ENCODE results near the gene GHRH.

DNA sequence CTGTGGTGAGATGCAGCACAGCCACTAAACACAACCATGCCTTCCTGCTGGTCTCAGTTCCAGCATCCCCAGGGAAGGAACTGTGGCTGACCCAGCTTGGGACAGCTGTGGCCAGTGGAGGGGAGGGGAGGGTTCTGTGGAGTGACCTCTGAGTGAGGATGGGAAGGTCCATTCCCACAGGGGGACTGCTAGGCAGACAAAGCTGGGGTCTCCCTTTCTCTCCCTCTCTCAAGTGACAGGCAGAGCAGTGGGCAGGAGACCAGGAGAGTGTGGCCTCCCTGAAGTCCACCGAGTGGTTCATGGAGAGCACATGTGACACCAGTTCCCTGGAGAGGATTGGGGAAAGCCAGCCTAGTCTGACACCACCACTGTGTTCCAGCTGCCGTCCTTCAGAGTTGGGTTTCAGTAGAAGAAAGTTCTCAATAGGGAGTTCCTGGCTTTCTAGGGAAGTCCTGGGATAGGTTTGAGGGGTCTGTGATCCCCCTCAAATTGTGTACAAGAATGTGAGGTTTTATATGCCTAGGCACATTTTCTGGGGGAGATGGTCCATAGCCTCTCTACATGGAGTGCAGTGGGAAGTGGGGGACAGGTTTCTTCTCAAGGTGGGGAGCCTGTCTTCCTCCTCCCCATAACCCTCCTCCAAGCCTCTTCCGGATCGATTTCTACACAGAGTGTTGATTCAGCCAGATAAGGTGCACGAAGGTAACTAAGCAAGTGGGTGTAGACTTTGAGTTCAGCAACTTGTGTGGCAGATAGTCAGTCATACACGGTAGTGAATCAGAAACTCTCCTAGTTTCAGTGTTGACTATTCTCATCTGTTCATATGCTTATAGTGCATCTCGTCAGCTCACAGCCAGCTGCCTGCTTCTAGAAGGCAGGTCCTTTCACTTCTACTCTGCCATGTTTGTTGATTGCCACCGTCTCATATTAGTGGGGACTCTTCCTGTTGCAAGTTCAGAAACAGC is 46.8 kb upstream of the GHRH start:
- TF ChIP-seq, protein P1, sequence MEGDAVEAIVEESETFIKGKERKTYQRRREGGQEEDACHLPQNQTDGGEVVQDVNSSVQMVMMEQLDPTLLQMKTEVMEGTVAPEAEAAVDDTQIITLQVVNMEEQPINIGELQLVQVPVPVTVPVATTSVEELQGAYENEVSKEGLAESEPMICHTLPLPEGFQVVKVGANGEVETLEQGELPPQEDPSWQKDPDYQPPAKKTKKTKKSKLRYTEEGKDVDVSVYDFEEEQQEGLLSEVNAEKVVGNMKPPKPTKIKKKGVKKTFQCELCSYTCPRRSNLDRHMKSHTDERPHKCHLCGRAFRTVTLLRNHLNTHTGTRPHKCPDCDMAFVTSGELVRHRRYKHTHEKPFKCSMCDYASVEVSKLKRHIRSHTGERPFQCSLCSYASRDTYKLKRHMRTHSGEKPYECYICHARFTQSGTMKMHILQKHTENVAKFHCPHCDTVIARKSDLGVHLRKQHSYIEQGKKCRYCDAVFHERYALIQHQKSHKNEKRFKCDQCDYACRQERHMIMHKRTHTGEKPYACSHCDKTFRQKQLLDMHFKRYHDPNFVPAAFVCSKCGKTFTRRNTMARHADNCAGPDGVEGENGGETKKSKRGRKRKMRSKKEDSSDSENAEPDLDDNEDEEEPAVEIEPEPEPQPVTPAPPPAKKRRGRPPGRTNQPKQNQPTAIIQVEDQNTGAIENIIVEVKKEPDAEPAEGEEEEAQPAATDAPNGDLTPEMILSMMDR (IDR thresholded peaks at IDR 0.05) = no peak
- TF ChIP-seq, protein P2, sequence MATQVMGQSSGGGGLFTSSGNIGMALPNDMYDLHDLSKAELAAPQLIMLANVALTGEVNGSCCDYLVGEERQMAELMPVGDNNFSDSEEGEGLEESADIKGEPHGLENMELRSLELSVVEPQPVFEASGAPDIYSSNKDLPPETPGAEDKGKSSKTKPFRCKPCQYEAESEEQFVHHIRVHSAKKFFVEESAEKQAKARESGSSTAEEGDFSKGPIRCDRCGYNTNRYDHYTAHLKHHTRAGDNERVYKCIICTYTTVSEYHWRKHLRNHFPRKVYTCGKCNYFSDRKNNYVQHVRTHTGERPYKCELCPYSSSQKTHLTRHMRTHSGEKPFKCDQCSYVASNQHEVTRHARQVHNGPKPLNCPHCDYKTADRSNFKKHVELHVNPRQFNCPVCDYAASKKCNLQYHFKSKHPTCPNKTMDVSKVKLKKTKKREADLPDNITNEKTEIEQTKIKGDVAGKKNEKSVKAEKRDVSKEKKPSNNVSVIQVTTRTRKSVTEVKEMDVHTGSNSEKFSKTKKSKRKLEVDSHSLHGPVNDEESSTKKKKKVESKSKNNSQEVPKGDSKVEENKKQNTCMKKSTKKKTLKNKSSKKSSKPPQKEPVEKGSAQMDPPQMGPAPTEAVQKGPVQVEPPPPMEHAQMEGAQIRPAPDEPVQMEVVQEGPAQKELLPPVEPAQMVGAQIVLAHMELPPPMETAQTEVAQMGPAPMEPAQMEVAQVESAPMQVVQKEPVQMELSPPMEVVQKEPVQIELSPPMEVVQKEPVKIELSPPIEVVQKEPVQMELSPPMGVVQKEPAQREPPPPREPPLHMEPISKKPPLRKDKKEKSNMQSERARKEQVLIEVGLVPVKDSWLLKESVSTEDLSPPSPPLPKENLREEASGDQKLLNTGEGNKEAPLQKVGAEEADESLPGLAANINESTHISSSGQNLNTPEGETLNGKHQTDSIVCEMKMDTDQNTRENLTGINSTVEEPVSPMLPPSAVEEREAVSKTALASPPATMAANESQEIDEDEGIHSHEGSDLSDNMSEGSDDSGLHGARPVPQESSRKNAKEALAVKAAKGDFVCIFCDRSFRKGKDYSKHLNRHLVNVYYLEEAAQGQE (IDR thresholded peaks at IDR 0.05; ENCODE audit: insufficient read depth in 1 of 2, low read depth in 2 of 2, low read length in 1 of 2) = no peak
- TF ChIP-seq SIN3A (IDR thresholded peaks at IDR 0.05; ENCODE audit: borderline replicate concordance, insufficient read depth, low read depth, low read length) (no peak), TCF7L2 (IDR thresholded peaks at IDR 0.05; ENCODE audit: low read depth, low read length) (no peak)
